Measurements from ENCODE around the gene P3H3. TPM values are rescaled to one million over a fixed set of nuclear protein-coding genes. Genes with fewer than 3 reads are reported as not detected.
A peak's percentile ranks its signal among the peaks of the same experiment; 100 is the strongest.

Gene P3H3
- total and polyA plus RNA-seq, 9 of the 15 experiments (the other 6 are each of a cell fraction or from before 2014, with no cell fraction given) = 0.03 to 15.0 (median 4.8) TPM

GRCh38 chr12:6827437-6827911 lies 733 bp upstream of the P3H3 start (continued):
- TF ChIP-seq GTF2E2 (tag; IDR thresholded peaks at IDR 0.05) (no peak), EHMT2 (IDR thresholded peaks at IDR 0.05) (no peak), GABPA (tag; conservative IDR thresholded peaks at IDR 0.05; ENCODE audit: low read depth) (no peak), TFAP4 (CRISPR knock-in tag; IDR thresholded peaks at IDR 0.05; ENCODE audit: borderline replicate concordance) (peak; percentile 35; the same call in 1 of the 2 replicates), KDM5B (IDR thresholded peaks at IDR 0.05; ENCODE audit: insufficient replicate concordance, low read depth, low read length) (no peak), E2F3 (CRISPR knock-in tag; IDR thresholded peaks at IDR 0.05) (no peak), ZNF512 (tag; IDR thresholded peaks at IDR 0.05) (no peak), EP400 (IDR thresholded peaks at IDR 0.05) (no peak), HEY1 (CRISPR knock-in tag; IDR thresholded peaks at IDR 0.05; ENCODE audit: borderline replicate concordance) (no peak), ZNF274 (IDR thresholded peaks at IDR 0.05; ENCODE audit: borderline replicate concordance, low read depth, low read length) (no peak), ETV6 (IDR thresholded peaks at IDR 0.05; ENCODE audit: borderline replicate concordance in 1 of 2, low read depth in 2 of 2, low read length in 1 of 2) (no peak), ETV6 (CRISPR knock-in tag; IDR thresholded peaks at IDR 0.05; ENCODE audit: borderline replicate concordance) (no peak), NR4A1 (CRISPR knock-in tag; IDR thresholded peaks at IDR 0.05) (no peak), NR4A1 (tag; IDR thresholded peaks at IDR 0.05) (no peak), ZZZ3 (IDR thresholded peaks at IDR 0.05) (no peak), HMGXB4 (CRISPR knock-in tag; IDR thresholded peaks at IDR 0.05) (no peak), POLR2AphosphoS2 (IDR thresholded peaks at IDR 0.05; ENCODE audit: low read length) (no peak), NR3C1 (CRISPR knock-in tag; IDR thresholded peaks at IDR 0.05) (no peak), TAF7 (tag; IDR thresholded peaks at IDR 0.05) (no peak), ELK3 (CRISPR knock-in tag; IDR thresholded peaks at IDR 0.05) (no peak), BRD4 (IDR thresholded peaks at IDR 0.05) (no peak), RBM22 (IDR thresholded peaks at IDR 0.05; ENCODE audit: low read depth, low read length, poor library complexity, severe bottlenecking) (no peak), ZNF134 (CRISPR knock-in tag; conservative IDR thresholded peaks at IDR 0.05) (no peak), DEAF1 (CRISPR knock-in tag; IDR thresholded peaks at IDR 0.05) (no peak)

Measured in K562 (cell line).